CD4-positive, alpha-beta T cell treated with Interleukin-2 at 100 ng/mL for 4 hours (primary cell): ENCODE data around the gene MGAT4C.
"Not testable (repeated sequence)": the region's sequence is repeated elsewhere in the genome, so short reads cannot be mapped to it uniquely, and the experiment has no call there.

Experiments used
- DNase-seq: peaks from one replicate; pipeline ENCODE4 v3.0.0-alpha.2; 2020; ENCODE audit warnings: low spot score

Gene MGAT4C

DNA sequence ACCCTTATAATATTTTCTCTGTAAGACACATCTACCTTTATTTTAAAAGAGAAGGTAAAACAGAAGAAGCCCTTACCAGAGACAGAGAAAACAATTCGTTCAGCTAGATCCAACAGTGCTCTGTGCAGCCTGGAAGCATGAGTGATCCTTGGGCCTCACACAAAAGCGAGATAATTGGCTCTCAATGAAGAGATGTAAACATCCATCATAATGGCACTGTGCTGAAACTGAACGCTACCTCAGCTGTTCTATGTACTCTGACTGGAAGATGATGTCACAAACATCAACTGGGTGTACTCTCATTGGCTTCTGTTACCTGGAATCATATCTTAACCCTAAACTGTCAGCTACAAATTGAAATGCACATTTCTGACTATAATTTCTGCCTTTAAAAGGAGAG lies at the start of gene MGAT4C:
MGAT4C (minus strand) TSS at position 229 of the 400 bp plus-strand sequence.
- DNase-seq = no peak

- DNase-seq = not testable (repeated sequence)
These were observed 40.2 kb upstream of the MGAT4C start for GRCh38 chr12:86296396-86296795.

GRCh38 chr12:86293682-86294240 lies 37.6 kb upstream of the MGAT4C start:
- no peak for DNase-seq

- no peak for DNase-seq
These were observed 36.3 kb upstream of the MGAT4C start for GRCh38 chr12:86292480-86292879.

DNA sequence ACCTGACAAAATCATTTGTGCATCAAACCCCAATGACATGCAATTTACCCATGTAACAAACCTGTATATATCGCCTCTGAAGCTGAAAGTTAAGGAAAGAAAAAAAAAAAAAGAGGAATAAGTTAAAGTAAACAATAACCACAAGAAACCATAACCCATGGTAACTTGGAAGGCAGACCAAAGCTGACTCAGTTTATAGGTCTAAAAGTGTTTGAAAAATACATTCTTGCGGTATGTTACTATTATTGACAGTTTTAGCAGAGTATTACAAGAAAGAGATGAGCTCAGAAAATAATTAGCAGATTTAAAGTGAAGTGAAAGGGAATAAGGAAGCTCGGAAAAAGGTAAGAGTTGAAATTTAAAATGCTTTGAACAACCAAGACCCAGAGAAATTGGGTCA lies 34.4 kb upstream of the MGAT4C start:
- DNase-seq = no peak

- DNase-seq = no peak
These were observed 29.9 kb upstream of the MGAT4C start for GRCh38 chr12:86286119-86286518.

GRCh38 chr12:86283620-86284019 lies 27.4 kb upstream of the MGAT4C start:
- DNase-seq = no peak

DNA sequence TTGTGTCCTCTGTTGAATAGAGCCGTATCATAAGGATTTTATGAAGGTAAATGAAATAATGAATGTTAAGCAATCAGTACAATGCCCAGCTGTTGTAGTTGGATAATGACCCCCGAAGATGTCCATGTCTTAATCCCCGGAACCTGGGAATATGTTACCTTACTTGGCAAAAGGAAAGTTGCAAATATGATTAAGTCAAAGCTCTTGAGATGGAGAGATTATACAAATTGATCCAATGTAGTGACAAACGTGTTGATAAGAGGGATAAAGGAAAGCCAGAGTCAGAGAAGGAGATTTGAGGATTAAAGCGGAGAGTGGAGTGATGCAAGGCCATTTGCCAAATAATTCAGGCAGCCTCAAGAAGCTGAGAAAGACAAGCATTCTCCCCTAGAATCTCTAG lies 19.2 kb upstream of the MGAT4C start:
- DNase-seq = no peak

- DNase-seq = no peak
These were observed 9.1 kb upstream of the MGAT4C start for GRCh38 chr12:86265329-86265695.

DNA sequence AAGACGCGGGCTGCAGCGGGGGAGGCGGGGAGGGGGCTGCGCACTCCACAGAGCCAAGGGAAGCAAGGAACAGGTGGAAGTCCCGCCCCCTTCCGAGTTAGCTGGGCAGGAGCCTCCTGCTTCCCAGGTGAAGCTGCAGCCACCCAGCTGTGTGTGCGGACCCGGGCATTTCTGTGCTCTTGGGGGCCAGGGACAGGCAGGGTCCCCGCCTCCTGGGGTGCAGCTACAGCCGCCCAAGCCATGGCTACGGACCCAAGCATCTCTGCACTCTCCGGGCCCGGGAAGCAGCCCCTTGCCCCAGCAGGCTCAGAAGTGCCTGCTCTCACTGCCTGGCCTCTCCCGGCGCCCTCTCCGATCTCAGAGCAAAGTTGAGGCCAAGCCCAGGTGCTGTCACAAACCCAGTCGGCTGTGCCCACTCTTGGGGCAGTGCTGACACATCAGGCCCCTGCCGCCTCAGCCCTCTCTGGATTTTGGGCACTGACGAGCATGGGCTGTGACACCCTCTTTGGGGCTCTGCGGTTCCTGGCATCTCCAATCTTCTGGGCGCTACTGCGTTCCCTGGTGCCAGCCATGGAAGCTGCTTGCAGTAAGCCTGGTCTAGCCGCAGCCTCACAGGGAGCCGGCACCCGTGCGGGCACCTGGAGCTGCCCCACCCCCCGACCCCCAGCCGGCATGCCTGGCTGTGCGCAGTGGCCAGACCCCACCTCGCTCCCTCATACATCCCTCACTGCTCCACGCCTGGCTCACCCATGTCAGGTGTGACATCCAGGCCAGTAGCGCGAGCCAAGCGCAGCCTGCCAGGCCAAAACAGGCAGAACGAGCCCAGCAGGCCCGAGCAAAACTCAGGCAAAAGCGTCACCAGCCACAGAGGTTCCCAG lies 8.5 kb upstream of the MGAT4C start:
- DNase-seq = no peak

GRCh38 chr12:86261578-86261977 lies 5.4 kb upstream of the MGAT4C start:
- no peak for DNase-seq

- no peak for DNase-seq
These were observed 5.0 kb upstream of the MGAT4C start for GRCh38 chr12:86261142-86261541.

GRCh38 chr12:86260183-86260582 lies 4.0 kb upstream of the MGAT4C start:
- DNase-seq = no peak

GRCh38 chr12:86257134-86257533 lies 943 bp upstream of the MGAT4C start:
- DNase-seq = no peak

DNA sequence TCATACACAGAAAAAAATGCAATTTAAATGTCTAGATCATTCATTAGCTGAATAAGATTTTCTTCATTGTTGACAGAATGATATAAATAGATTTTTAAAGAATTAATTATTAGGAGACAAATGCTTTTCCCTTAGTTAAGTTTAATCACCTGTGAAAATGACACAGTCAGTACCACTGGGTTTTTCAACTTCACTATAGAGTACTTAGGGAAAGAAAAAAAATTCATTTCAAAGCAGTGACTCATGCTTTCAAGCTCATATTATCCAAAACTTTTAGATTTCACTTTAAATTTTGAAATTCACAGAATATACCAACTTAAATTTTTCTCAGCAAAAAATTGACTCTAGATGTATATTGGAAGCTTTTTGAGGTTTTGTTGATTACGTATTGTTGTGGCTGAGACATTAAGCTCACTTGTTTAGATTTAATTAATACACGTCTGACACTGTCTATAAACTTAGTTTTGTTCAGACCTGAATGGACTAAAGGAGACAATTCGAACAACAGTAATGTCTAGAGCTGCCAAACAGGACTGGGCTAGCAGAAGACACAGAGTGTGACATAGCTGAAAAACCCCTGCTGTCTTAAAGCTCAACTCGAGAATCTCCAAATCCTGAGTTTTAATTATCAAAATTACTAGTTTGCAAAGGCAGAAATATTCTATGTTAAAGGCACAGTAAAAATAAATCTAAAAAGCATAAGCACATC lies 1.6 kb downstream of the MGAT4C start:
- DNase-seq = no peak

GRCh38 chr12:86249851-86250250 lies 6.3 kb downstream of the MGAT4C start:
- DNase-seq = no peak

DNA sequence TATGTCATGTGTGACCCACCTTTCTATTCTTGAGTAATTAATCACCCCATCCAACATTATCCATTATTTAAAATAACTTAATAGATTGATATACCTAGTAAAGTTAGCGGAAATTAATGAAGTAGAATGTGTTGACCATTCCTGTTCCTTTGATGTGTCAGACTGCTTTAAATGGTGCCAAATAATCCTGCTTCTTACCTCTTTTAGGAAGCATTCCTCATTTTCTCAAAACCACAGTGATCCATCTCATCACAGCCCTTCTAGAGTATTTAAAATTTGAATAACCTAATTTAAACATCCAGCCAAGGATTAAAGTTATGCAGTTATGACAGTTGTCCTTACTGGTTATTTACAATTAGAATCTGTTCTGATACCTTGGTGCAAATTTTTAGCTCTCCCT lies 6.9 kb downstream of the MGAT4C start:
- no peak for DNase-seq

GRCh38 chr12:86247871-86248270 lies 8.3 kb downstream of the MGAT4C start:
- DNase-seq = no peak

DNA sequence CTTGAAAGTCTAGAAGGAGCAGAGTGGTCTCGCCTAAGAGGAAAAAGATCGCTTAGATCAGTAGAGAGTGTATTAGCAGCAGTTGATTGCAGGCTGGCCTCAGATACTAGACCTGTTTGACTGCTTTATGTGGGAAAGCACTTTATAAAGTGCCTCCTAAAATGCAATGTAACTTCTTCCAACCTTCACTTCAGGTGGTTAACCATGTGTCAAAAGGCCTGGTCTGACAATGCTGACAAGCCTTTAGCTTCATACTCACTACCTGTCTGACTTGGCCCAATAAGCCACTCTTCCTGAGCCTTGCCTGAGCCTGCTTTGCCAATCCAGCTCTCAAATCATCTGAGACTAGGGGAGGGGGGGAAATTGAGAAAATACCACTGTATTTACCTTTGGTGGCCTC lies 14.6 kb downstream of the MGAT4C start:
- no peak for DNase-seq

DNA sequence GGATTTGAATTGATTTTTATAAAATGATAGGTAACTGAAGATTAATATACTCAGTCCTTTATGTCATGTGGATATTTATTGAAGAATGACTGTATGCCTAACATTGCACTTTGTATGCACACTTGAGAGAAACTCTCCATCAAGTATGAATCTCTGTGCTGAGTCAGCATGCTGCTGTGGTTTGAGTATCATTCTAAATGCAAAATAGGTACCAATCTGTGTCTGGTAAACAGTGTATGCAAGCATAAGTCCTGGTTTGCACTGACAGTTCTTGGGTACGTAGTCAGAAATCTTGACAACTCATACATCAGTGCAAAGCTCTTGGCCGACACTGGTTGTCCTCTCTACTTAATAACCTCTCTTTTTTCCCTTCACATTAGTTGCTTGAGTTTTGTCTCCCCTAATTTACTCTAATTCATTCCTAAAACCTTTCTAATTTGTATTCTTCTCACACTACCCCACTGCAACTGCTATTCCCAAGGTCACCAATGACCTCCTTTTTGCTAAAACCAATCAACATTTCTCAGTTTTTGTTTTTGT lies 21.8 kb downstream of the MGAT4C start:
- DNase-seq = no peak

DNA sequence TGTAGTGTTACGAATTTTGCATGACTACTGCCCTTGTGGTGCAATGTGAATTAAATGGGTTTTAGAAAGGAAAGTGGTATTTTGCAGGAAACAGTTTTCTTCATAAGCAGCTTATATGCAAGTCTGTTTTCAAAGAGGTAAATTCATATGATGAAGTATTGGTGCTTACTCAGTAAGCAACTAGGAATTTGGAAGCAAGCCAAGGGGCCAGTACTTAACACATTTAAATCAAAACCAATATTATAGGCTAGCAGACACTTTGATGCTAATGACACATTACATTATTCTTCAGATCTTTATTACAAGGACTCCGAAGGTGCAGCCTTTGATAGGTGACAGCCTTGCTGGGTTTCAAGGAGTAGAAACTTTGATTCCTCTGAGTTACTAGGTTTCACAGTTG lies 23.1 kb downstream of the MGAT4C start:
- DNase-seq = no peak

GRCh38 chr12:86230516-86231146 lies 25.6 kb downstream of the MGAT4C start:
- DNase-seq = no peak
